Measurements from ENCODE around the gene PCDHB1. TPM values are rescaled to one million over a fixed set of nuclear protein-coding genes. Genes with fewer than 3 reads are reported as not detected.
"Not testable (repeated sequence)": the region's sequence is repeated elsewhere in the genome, so short reads cannot be mapped to it uniquely, and the experiment has no call there.

The PCDHB1 gene
- total and polyA plus RNA-seq, 2 of the 8 experiments (the other 6 are each of a cell fraction or from before 2014, with no cell fraction given) = 0.03 to 0.04 TPM

GRCh38 chr5:141095263-141095641, 44.1 kb downstream of the PCDHB1 start (continued):
- no peak for TF ChIP-seq ATF3 (IDR thresholded peaks at IDR 0.05; ENCODE audit: insufficient read depth, low read depth, low read length)
- TF ChIP-seq E2F6 (IDR thresholded peaks at IDR 0.05) = peak; percentile 70
- no peak for TF ChIP-seq CREB1 (IDR thresholded peaks at IDR 0.05)
- TF ChIP-seq SIX5 (IDR thresholded peaks at IDR 0.05; ENCODE audit: low read depth, low read length) = no peak
- no peak for TF ChIP-seq SP2 (IDR thresholded peaks at IDR 0.05; ENCODE audit: low read length)
- TF ChIP-seq HDAC2 (IDR thresholded peaks at IDR 0.05; ENCODE audit: borderline replicate concordance in 1 of 2, low read depth in 2 of 2, low read length in 2 of 2) = no peak
- TF ChIP-seq CEBPB (IDR thresholded peaks at IDR 0.05; ENCODE audit: low read depth, low read length) = no peak

- H3K27ac ChIP-seq (ENCODE audit: low read depth, low read length); H3K4me2 ChIP-seq (ENCODE audit: insufficient read depth in 1 of 2, low read depth in 2 of 2, low read length in 2 of 2); DNase-seq (ENCODE audit: low read depth in 1 of 2, low spot score in 2 of 2); H3K23ac ChIP-seq (ENCODE audit: insufficient read length); H3K9ac ChIP-seq (replicated peaks in 1 of 4; ENCODE audit: extremely low read depth in 1 of 4, low read depth in 3 of 4, low read length in 3 of 4); H3K56ac ChIP-seq (replicated peaks; ENCODE audit: insufficient read length, low read depth, low read length); H3K4ac ChIP-seq (replicated peaks; ENCODE audit: insufficient read length, low read depth, low read length); H4K8ac ChIP-seq (ENCODE audit: extremely low read depth, insufficient read depth, low read length); CTCF ChIA-PET (ENCODE audit: partially characterized antibody); H3K4me3 ChIP-seq (ENCODE audit: extremely low read depth in 1 of 4, insufficient read depth in 2 of 4, low read depth in 3 of 4, low read length in 4 of 4); H2AK5ac ChIP-seq (ENCODE audit: low read depth, low read length); H3K23me2 ChIP-seq (ENCODE audit: low read depth, low read length); H2BK120ac ChIP-seq (replicated peaks; ENCODE audit: low read depth, low read length); H4K5ac ChIP-seq (ENCODE audit: insufficient read length, low read depth, low read length); H2AFZ ChIP-seq (ENCODE audit: low read length); H4K91ac ChIP-seq (replicated peaks; ENCODE audit: insufficient read length, low read length); H3K4me1 ChIP-seq (replicated peaks in 1 of 4; ENCODE audit: control insufficient read depth in 3 of 4, insufficient read depth in 4 of 4, low read length in 3 of 4); FAIRE-seq; H2BK15ac ChIP-seq (ENCODE audit: low read length); H2BK12ac ChIP-seq (ENCODE audit: low read depth, low read length); H3K18ac ChIP-seq (ENCODE audit: extremely low read depth, low read length); H3K9me3 ChIP-seq (ENCODE audit: insufficient read depth in 2 of 2, low read depth in 1 of 2, low read length in 1 of 2); H2BK5ac ChIP-seq (ENCODE audit: low read depth, low read length); H2BK20ac ChIP-seq (ENCODE audit: low read length); H3K14ac ChIP-seq (ENCODE audit: insufficient read length); POLR2A ChIA-PET (ENCODE audit: partially characterized antibody); H4K20me1 ChIP-seq (replicated peaks in 1 of 2; ENCODE audit: control insufficient read depth in 1 of 2, insufficient read depth in 2 of 2, low read length in 2 of 2); H3K27me3 ChIP-seq (replicated peaks in 1 of 4; ENCODE audit: control insufficient read depth in 3 of 4, extremely low read depth in 1 of 4, insufficient read depth in 3 of 4, low read length in 3 of 4); H3K79me1 ChIP-seq (ENCODE audit: low read depth, low read length): not testable (repeated sequence)
- 96% methylated on average over 21 of the region's 46 CpGs; no CpG with 5 or more reads in 1 of the 2 experiments for WGBS, 2 experiments (ENCODE audit: extremely low coverage in 1 of 2, insufficient coverage in 1 of 2, insufficient read length in 1 of 2, insufficient replicate concordance in 2 of 2, low coverage in 1 of 2, low lambda C conversion rate in 2 of 2, missing lambda C conversion rate in 1 of 2)
- Histone ChIP-seq H3K79me2 (ENCODE audit: control insufficient read depth in 1 of 2, insufficient read depth in 2 of 2, low read length in 2 of 2) (peaks cover 0 to 19% of the 10 kb centered on the region in 2 experiments; a peak in 3 of 4 replicates), H3K36me3 (ENCODE audit: control insufficient read depth in 2 of 4, insufficient read depth in 4 of 4, low read length in 3 of 4) (peaks cover 0 to 14% (median under 1%) of the 10 kb centered on the region in 4 experiments; a peak in 3 of 8 replicates)
Observed at GRCh38 chr5:141096181-141096580, 45.0 kb downstream of the PCDHB1 start.

All from H1 (cell line).